ENCODE results near the gene CYP27C1. TPM values are rescaled to one million over a fixed set of nuclear protein-coding genes. Genes with fewer than 3 reads are reported as not detected.
A peak's percentile ranks its signal among the peaks of the same experiment; 100 is the strongest.
"Not testable (repeated sequence)": the region's sequence is repeated elsewhere in the genome, so short reads cannot be mapped to it uniquely, and the experiment has no call there.

CYP27C1 gene
- total and polyA plus RNA-seq, 9 of the 15 experiments (the other 6 are each of a cell fraction or from before 2014, with no cell fraction given), result not detected

DNA sequence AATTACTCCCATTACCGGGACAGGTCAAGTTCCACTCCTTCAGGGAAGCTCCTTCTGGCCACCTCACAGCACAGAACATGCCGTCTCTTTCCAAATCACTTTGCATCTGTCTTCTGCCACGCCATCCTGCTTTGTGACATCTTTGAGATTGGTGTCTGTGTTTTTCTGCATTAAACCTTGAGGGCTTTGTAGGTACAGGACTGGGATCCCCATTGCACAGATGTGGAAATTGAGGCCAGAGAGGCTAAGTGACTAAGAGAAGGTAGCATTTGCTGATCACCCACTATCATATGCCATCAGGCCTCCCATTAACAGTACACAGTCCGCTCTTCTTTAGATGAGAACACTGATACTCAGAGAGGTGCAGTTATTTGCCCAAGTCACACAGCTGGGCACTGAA lies 9.5 kb upstream of the CYP27C1 start:
- BruUV-seq (replicated peaks), result no TSS peak
- no peak for FAIRE-seq
- H3K4me1 ChIP-seq (replicated peaks in 1 of 2; ENCODE audit: control insufficient read depth in 2 of 2, insufficient read depth in 2 of 2, low read length in 2 of 2), result no peaks in the 10 kb centered on the region; a peak in 1 of 5 replicates
- peaks cover 31 to 62% of the 10 kb centered on the region in 2 experiments for H3K27me3 ChIP-seq (ENCODE audit: control insufficient read depth in 2 of 2, insufficient read depth in 2 of 2, low read length in 2 of 2)
- intact Hi-C loops (cut with micrococcal nuclease), result no loop called here
- no peak for DNase-seq (ENCODE audit: extremely low read depth in 1 of 4, low spot score in 3 of 4)
- H3K4me2 ChIP-seq (ENCODE audit: insufficient read depth, low read length), result no peak overlapping the region
- 11% methylated on average over 4 of the region's 4 CpGs for WGBS (ENCODE audit: insufficient coverage, low coverage, missing lambda C conversion rate)
- H3K9me3 ChIP-seq (replicated peaks; ENCODE audit: control insufficient read depth, insufficient read depth, low read depth, low read length), result no peaks in the 10 kb centered on the region
- CTCF ChIA-PET (ENCODE audit: low intra/inter-chr PET ratio), result no interaction called here
- no peak overlapping the region for H3K4me3 ChIP-seq
- TF ChIP-seq RBM25 (IDR thresholded peaks at IDR 0.05; ENCODE audit: low read depth, low read length, severe bottlenecking) (peak; percentile 71), ZNF764 (CRISPR knock-in tag; IDR thresholded peaks at IDR 0.05; ENCODE audit: low read depth) (no peak)
- no peaks in the 10 kb centered on the region for H3K9me1 ChIP-seq (ENCODE audit: control insufficient read depth, insufficient read depth, low read length)
- H4K20me1 ChIP-seq (replicated peaks; ENCODE audit: control insufficient read depth, insufficient read depth, low read length), result no peaks in the 10 kb centered on the region
- no peak overlapping the region for H3K9ac ChIP-seq (ENCODE audit: insufficient read depth in 1 of 2, low read depth in 2 of 2, low read length in 2 of 2)
- H2AFZ ChIP-seq (ENCODE audit: low read depth, low read length), result no peak overlapping the region
- no peaks in the 10 kb centered on the region for H3K36me3 ChIP-seq (ENCODE audit: control insufficient read depth, insufficient read depth, low read length)
- POLR2A ChIA-PET, result no interaction called here
- no peak for ATAC-seq
- in situ Hi-C loops (cut with MboI), result no loop called here
- H3K79me2 ChIP-seq (ENCODE audit: control insufficient read depth, insufficient read depth, low read length), result no peaks in the 10 kb centered on the region
- no peak overlapping the region for H3K27ac ChIP-seq (ENCODE audit: extremely low read depth, low read depth, low read length)

DNA sequence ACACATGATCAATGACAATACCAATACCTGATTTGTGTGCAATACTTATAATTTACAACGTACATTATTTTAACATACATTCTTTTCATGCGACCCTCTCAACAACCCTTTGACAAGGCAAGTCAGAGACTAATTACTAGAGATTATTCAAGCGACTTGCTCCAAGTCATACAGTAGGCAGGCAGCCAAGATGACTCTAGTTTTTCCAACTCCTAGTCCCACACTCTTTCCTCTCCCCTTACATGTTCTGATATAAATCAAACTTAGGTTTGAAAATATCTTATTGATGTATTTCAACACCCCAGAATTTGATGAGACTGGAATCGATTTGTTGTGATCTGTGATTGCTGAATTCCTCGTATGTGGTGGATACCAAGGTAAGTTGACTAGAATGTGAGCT lies 8.0 kb upstream of the CYP27C1 start:
- H3K4me2 ChIP-seq (ENCODE audit: insufficient read depth, low read length), result no peak overlapping the region
- POLR2A ChIA-PET, result no interaction called here
- H4K20me1 ChIP-seq (replicated peaks; ENCODE audit: control insufficient read depth, insufficient read depth, low read length), result no peaks in the 10 kb centered on the region
- H3K4me1 ChIP-seq (replicated peaks in 1 of 2; ENCODE audit: control insufficient read depth in 2 of 2, insufficient read depth in 2 of 2, low read length in 2 of 2), result no peaks in the 10 kb centered on the region; a peak in 1 of 5 replicates
- peaks cover 34 to 65% of the 10 kb centered on the region in 2 experiments for H3K27me3 ChIP-seq (ENCODE audit: control insufficient read depth in 2 of 2, insufficient read depth in 2 of 2, low read length in 2 of 2)
- H2AFZ ChIP-seq (ENCODE audit: low read depth, low read length), result no peak overlapping the region
- DNase-seq (ENCODE audit: extremely low read depth in 1 of 4, low spot score in 3 of 4) (no peak), ATAC-seq (no peak), FAIRE-seq (no peak)
- H3K4me3 ChIP-seq, result no peak overlapping the region
- no peak overlapping the region for H3K9ac ChIP-seq (ENCODE audit: insufficient read depth in 1 of 2, low read depth in 2 of 2, low read length in 2 of 2)
- CTCF ChIA-PET (ENCODE audit: low intra/inter-chr PET ratio), result no interaction called here
- H3K27ac ChIP-seq (ENCODE audit: extremely low read depth, low read depth, low read length), result no peak overlapping the region
- in situ Hi-C loops (cut with MboI), result no loop called here
- H3K79me2 ChIP-seq (ENCODE audit: control insufficient read depth, insufficient read depth, low read length), result no peaks in the 10 kb centered on the region
- WGBS (ENCODE audit: insufficient coverage, low coverage, missing lambda C conversion rate), result 0% methylated on average over 5 of the region's 5 CpGs
- H3K9me3 ChIP-seq (replicated peaks; ENCODE audit: control insufficient read depth, insufficient read depth, low read depth, low read length), result no peaks in the 10 kb centered on the region
- no TSS peak for BruUV-seq (replicated peaks)
- no peaks in the 10 kb centered on the region for H3K36me3 ChIP-seq (ENCODE audit: control insufficient read depth, insufficient read depth, low read length)
- H3K9me1 ChIP-seq (ENCODE audit: control insufficient read depth, insufficient read depth, low read length), result no peaks in the 10 kb centered on the region
- TF ChIP-seq EP400 (IDR thresholded peaks at IDR 0.05) (no peak), ZNF436 (CRISPR knock-in tag; IDR thresholded peaks at IDR 0.05) (no peak), BRD4 (IDR thresholded peaks at IDR 0.05) (no peak), RCOR1 (IDR thresholded peaks at IDR 0.05; ENCODE audit: borderline replicate concordance in 1 of 2, low read depth in 2 of 2, low read length in 2 of 2) (no peak), KAT8 (IDR thresholded peaks at IDR 0.05; ENCODE audit: low read depth) (no peak), TAF1 (IDR thresholded peaks at IDR 0.05; ENCODE audit: control insufficient read depth, extremely low read depth, insufficient read depth, low read length, severe bottlenecking) (no peak), MTA3 (IDR thresholded peaks at IDR 0.05; ENCODE audit: borderline replicate concordance) (no peak), NCOA6 (IDR thresholded peaks at IDR 0.05) (no peak), ETV1 (tag; conservative IDR thresholded peaks at IDR 0.05; ENCODE audit: low read depth) (no peak)
- intact Hi-C loops (cut with micrococcal nuclease), result no loop called here

DNA sequence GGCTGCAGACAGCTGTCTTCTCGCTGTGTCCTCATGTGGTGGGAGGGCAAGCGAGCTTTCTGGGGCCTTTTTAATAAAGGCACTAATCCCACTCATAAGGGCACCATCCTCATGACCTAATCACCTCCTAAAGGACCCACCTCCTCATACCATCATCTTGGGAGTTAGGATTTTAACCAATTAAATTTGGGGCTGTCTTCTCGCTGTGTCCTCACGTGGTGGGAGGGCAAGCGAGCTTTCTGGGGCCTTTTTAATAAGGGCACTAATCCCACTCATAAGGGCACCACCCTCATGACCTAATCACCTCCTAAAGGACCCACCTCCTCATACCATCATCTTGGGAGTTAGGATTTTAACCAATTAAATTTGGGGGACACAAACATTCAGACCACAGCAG lies 7.2 kb upstream of the CYP27C1 start:
- H3K27me3 ChIP-seq (ENCODE audit: control insufficient read depth in 2 of 2, insufficient read depth in 2 of 2, low read length in 2 of 2), result peaks cover 28 to 65% of the 10 kb centered on the region in 2 experiments
- in situ Hi-C loops (cut with MboI); BruUV-seq (replicated peaks); DNase-seq (ENCODE audit: extremely low read depth in 1 of 4, low spot score in 3 of 4); H2AFZ ChIP-seq (ENCODE audit: low read depth, low read length); H3K4me3 ChIP-seq; H3K79me2 ChIP-seq (ENCODE audit: control insufficient read depth, insufficient read depth, low read length); H3K9me3 ChIP-seq (replicated peaks; ENCODE audit: control insufficient read depth, insufficient read depth, low read depth, low read length); H3K36me3 ChIP-seq (ENCODE audit: control insufficient read depth, insufficient read depth, low read length); H3K27ac ChIP-seq (ENCODE audit: extremely low read depth, low read depth, low read length); intact Hi-C loops (cut with micrococcal nuclease); ATAC-seq; H4K20me1 ChIP-seq (replicated peaks; ENCODE audit: control insufficient read depth, insufficient read depth, low read length); POLR2A ChIA-PET; H3K4me2 ChIP-seq (ENCODE audit: insufficient read depth, low read length); FAIRE-seq; H3K9ac ChIP-seq (ENCODE audit: insufficient read depth in 1 of 2, low read depth in 2 of 2, low read length in 2 of 2); H3K9me1 ChIP-seq (ENCODE audit: control insufficient read depth, insufficient read depth, low read length); H3K4me1 ChIP-seq (replicated peaks in 1 of 2; ENCODE audit: control insufficient read depth in 2 of 2, insufficient read depth in 2 of 2, low read length in 2 of 2): not testable (repeated sequence)
- WGBS (ENCODE audit: insufficient coverage, low coverage, missing lambda C conversion rate), result 0% methylated on average over 5 of the region's 5 CpGs
- CTCF ChIA-PET (ENCODE audit: low intra/inter-chr PET ratio), result interaction anchor here (0.6 kb wide), 1 partner anchor 251 kb away, joined by 3 read pairs; no protein-coding TSS in a partner anchor
